Spleen (tissue), 11 donors: ENCODE data around the gene UCK2. TPM values are rescaled to one million over a fixed set of nuclear protein-coding genes. Genes with fewer than 3 reads are reported as not detected.

Experiments
- DNase-seq: peaks from one replicate; pipeline ENCODE4 v3.0.0-alpha.2; 2020
- H3K27ac ChIP-seq, 8 donors: fragments of 200-600 bp; sonication (generic) in 7 of 8; 1 replicate in 4 of 8; 2 replicates in 4 of 8; pipeline versions ENCODE4 v1.5.0 to v1.8.0; 2016 to 2021; ENCODE audit warnings: inconsistent platforms in 4 of 8, mild to moderate bottlenecking in 4 of 8, moderate library complexity in 1 of 8
- H3K27me3 ChIP-seq, 7 donors: fragments of 200-600 bp; sonication (generic) in 6 of 7; replicated peaks in 1 of 7; 1 replicate in 4 of 7; 2 replicates in 3 of 7; pipeline versions ENCODE4 v1.5.0 to v1.8.0; 2016 to 2021; ENCODE audit warnings: inconsistent platforms in 3 of 7, mild to moderate bottlenecking in 1 of 7
- H3K36me3 ChIP-seq, 6 donors: fragments of 200-600 bp; sonication (generic) in 5 of 6; 1 replicate in 4 of 6; 2 replicates in 2 of 6; pipeline versions ENCODE4 v1.5.0 to v1.8.0; 2016 to 2021; ENCODE audit warnings: inconsistent platforms in 2 of 6
- H3K4me1 ChIP-seq, 6 donors: fragments of 200-600 bp; sonication (generic) in 5 of 6; 1 replicate in 3 of 6; 2 replicates in 3 of 6; pipeline versions ENCODE4 v1.5.0 to v1.8.0; 2016 to 2021; ENCODE audit warnings: inconsistent platforms in 3 of 6
- H3K4me3 ChIP-seq, 8 donors: fragments of 200-600 bp; sonication (generic) in 7 of 8; 1 replicate in 4 of 8; 2 replicates in 4 of 8; pipeline versions ENCODE4 v1.5.0 to v1.8.0; 2016 to 2021; ENCODE audit warnings: inconsistent platforms in 4 of 8, mild to moderate bottlenecking in 4 of 8, moderate library complexity in 2 of 8
- H3K9me3 ChIP-seq, 8 donors: fragments of 200-600 bp; sonication (generic) in 7 of 8; 1 replicate in 4 of 8; 2 replicates in 4 of 8; pipeline versions ENCODE4 v1.5.0 to v1.8.0; 2016 to 2021; ENCODE audit warnings: inconsistent platforms in 4 of 8
- POLR2A ChIP-seq, 3 donors: fragments of 450-650 bp; IDR thresholded peaks; one replicate each; pipeline ENCODE4 v1.5.1; 2017; ENCODE audit warnings: antibody characterized with exemption in 3 of 3, mild to moderate bottlenecking in 1 of 3
- POLR2AphosphoS5 ChIP-seq, 3 donors: sonication (generic); formaldehyde crosslinking; IDR thresholded peaks; one replicate each; pipeline ENCODE4 v1.5.1; 2017; ENCODE audit warnings: antibody characterized with exemption in 3 of 3
- WGBS, 5 donors: extraction: QIAGEN DNeasy Blood & Tissue Kit in 3 of 5; methylation state at CpG; one replicate each; pipeline versions ENCODE4 v1.1.5 to v1.1.7; 2013 to 2018; 5-methylcytosine and 5-hydroxymethylcytosine counted together
- intact Hi-C: fragments of 100-400 bp; cut with DNase I; formaldehyde crosslinking; loops from one replicate; pipeline ENCODE4 v1.15.0; 2023; ENCODE audit warnings: low total_unique reads
- polyA plus RNA-seq, 3 donors: library from polyadenylated mRNA; stranded (reverse); fragments of 200-250 nt; gene quantifications; one replicate each; pipeline ENCODE4 v1.2.1, GENCODE V29; 2013
- total RNA-seq, 7 donors: library from RNA; depleted of rRNA in 3 of 7; stranded (reverse); fragments of >200 nt in 3 of 7; fragmentation: NEBNext Ultra II Directional in 4 of 7; extraction: Animal tissue kit (Norgen Biotek cat#: 25700) in 4 of 7; gene quantifications; one replicate each; pipeline versions ENCODE4 v1.1.0 to v1.2.1, GENCODE V29; 2016 to 2021
- TF ChIP-seq, protein P1 (sequence below), 11 experiments: fragments of 200-600 bp in 7 of 11; fragments of 450-650 bp in 4 of 11; sonication (generic) in 4 of 11; IDR thresholded peaks in 8 of 11; conservative IDR thresholded peaks in 3 of 11; 1 replicate in 7 of 11; 2 replicates in 4 of 11; pipeline versions ENCODE4 v1.4.0 to v1.8.0; 2016 to 2021; ENCODE audit warnings: antibody characterized with exemption in 11 of 11, inconsistent platforms in 4 of 11, mild to moderate bottlenecking in 1 of 11
- donor health status: healthy with polysubstance abuse.
- donor health status: DM: no; HTN: no; CAD: no; lungs with moderate emphysema.
- donor health status: DM: no; HTN: no; CAD: no.
- donor health status: Bipolar disorder and iron deficiency.
- donor health status: healthy.
- donor health status: DM: no; HTN: no; CAD: no.
- donor health status: DM: yes; HTN: yes; CAD: no.

The UCK2 gene
- total and polyA plus RNA-seq, 10 donors, result 9.8 to 18.3 (median 16.0) TPM

GRCh38 chr1:165917166-165917565 is 89.8 kb downstream of the UCK2 start:
- Histone ChIP-seq H3K36me3 (no peaks in the 10 kb centered on the region), H3K4me3 (no peak overlapping the region), H3K27me3 (no peaks in the 10 kb centered on the region), H3K9me3 (no peaks in the 10 kb centered on the region), H3K27ac (no peak overlapping the region), H3K4me1 (peaks cover 0 to 9% (median 5%) of the 10 kb centered on the region in 6 donors)
- WGBS, 5 donors, result 77 to 93% (median 88%) methylated on average over 4 of the region's 4 CpGs
- no peak for TF ChIP-seq POLR2A (IDR thresholded peaks at IDR 0.05)
- TF ChIP-seq POLR2AphosphoS5 (IDR thresholded peaks at IDR 0.05), result no peak
- TF ChIP-seq, protein P1, sequence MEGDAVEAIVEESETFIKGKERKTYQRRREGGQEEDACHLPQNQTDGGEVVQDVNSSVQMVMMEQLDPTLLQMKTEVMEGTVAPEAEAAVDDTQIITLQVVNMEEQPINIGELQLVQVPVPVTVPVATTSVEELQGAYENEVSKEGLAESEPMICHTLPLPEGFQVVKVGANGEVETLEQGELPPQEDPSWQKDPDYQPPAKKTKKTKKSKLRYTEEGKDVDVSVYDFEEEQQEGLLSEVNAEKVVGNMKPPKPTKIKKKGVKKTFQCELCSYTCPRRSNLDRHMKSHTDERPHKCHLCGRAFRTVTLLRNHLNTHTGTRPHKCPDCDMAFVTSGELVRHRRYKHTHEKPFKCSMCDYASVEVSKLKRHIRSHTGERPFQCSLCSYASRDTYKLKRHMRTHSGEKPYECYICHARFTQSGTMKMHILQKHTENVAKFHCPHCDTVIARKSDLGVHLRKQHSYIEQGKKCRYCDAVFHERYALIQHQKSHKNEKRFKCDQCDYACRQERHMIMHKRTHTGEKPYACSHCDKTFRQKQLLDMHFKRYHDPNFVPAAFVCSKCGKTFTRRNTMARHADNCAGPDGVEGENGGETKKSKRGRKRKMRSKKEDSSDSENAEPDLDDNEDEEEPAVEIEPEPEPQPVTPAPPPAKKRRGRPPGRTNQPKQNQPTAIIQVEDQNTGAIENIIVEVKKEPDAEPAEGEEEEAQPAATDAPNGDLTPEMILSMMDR (IDR thresholded peaks at IDR 0.05 in 8 of 11, conservative IDR thresholded peaks at IDR 0.05 in 3 of 11), result no peak
- intact Hi-C loops, result no loop called here
- no peak for DNase-seq

DNA sequence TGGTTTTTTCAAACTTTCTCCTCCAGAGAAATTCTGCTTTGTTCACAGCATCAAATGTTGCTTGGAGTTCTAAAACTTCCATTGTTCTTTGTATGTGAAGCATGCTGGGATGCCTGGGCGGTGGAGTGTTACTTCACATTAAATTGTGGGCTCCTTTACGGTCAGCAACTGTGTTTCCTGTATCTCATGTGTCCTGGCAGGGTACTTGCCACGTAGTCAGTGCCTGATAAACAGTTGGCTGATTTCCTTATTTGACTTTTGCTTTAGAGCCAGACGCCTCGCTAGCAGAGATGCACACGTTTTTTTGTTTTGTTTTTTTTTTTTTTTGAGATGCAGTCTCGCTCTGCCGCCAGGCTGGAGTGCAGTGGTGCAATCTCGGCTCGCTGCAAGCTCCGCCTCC is 96.7 kb downstream of the UCK2 start:
- Histone ChIP-seq H3K27me3 (peaks cover 0 to 32% (median 0%) of the 10 kb centered on the region in 7 donors), H3K27ac (no peak overlapping the region), H3K9me3 (no peaks in the 10 kb centered on the region), H3K4me1 (no peaks in the 10 kb centered on the region), H3K4me3 (no peak overlapping the region), H3K36me3 (no peaks in the 10 kb centered on the region)
- WGBS, 5 donors, result 62 to 76% (median 75%) methylated on average over 11 of the region's 11 CpGs
- no peak for TF ChIP-seq POLR2AphosphoS5 (IDR thresholded peaks at IDR 0.05)
- TF ChIP-seq POLR2A (IDR thresholded peaks at IDR 0.05), result no peak
- TF ChIP-seq, protein P1 (IDR thresholded peaks at IDR 0.05 in 8 of 11, conservative IDR thresholded peaks at IDR 0.05 in 3 of 11), result no peak
- no peak for DNase-seq
- intact Hi-C loops, result loop anchor here (5.0 to 10.0 kb wide), 2 partner anchors 241 to 563 kb away; partner anchors contain the start of gene FAM78B

DNA sequence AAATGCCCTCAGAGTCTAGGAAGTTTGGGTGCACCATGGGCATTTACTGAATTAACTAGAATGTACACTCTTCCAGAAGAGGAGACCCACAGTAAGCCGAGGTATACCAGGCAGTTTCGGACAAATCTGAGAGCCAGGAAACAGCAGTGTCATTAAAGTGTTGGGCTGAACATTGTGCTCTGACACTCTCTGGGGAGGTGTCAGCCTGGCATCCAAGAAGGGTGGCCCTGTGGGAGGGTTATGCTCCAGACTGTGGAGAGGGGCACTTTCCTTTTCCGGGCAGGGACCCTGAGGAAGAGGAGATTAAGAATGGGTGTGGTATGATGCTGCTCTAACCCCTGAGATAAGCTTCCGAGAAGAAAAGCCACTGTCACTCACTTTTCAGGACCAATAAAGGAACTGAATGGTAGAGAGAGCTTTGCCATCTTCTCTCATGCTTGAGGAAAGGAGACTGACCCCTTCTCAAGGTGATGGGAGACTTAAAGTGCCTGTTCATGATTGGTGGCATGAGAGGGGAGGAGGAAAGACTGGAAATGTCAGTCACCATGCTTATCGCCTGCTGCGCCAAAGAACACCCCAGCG is 98.2 kb downstream of the UCK2 start:
- Histone ChIP-seq H3K9me3 (no peaks in the 10 kb centered on the region), H3K4me1 (no peaks in the 10 kb centered on the region), H3K36me3 (no peaks in the 10 kb centered on the region), H3K4me3 (no peak overlapping the region), H3K27ac (no peak overlapping the region), H3K27me3 (peaks cover 0 to 33% (median 0%) of the 10 kb centered on the region in 7 donors)
- TF ChIP-seq POLR2A (IDR thresholded peaks at IDR 0.05), result no peak
- TF ChIP-seq POLR2AphosphoS5 (IDR thresholded peaks at IDR 0.05), result no peak
- TF ChIP-seq, protein P1 (IDR thresholded peaks at IDR 0.05 in 8 of 11, conservative IDR thresholded peaks at IDR 0.05 in 3 of 11), result no peak
- DNase-seq, result no peak
- intact Hi-C loops, result loop anchor here (5.0 to 10.0 kb wide), 2 partner anchors 239 to 552 kb away; partner anchors contain the start of gene FAM78B
- WGBS, 5 donors, result 64 to 70% (median 65%) methylated on average over 7 of the region's 7 CpGs

- Histone ChIP-seq H3K27ac (no peak overlapping the region), H3K36me3 (no peaks in the 10 kb centered on the region), H3K27me3 (peaks cover 0 to 33% (median 0%) of the 10 kb centered on the region in 7 donors), H3K4me3 (no peak overlapping the region), H3K9me3 (no peaks in the 10 kb centered on the region), H3K4me1 (no peaks in the 10 kb centered on the region)
- 22 to 48% (median 25%) methylated on average over 1 to 2 of the region's 2 CpGs for WGBS, 5 donors
- intact Hi-C loops, result loop anchor here (5.0 to 10.0 kb wide), 2 partner anchors 238 to 550 kb away; partner anchors contain the start of gene FAM78B
- TF ChIP-seq, protein P1 (IDR thresholded peaks at IDR 0.05 in 8 of 11, conservative IDR thresholded peaks at IDR 0.05 in 3 of 11), result no peak
- TF ChIP-seq POLR2A (IDR thresholded peaks at IDR 0.05), result no peak
- no peak for TF ChIP-seq POLR2AphosphoS5 (IDR thresholded peaks at IDR 0.05)
- no peak for DNase-seq
Observed at GRCh38 chr1:165927169-165927568, 99.8 kb downstream of the UCK2 start.
